ENCODE data around the gene GLO1.

GRCh38 chr6:38687549-38687948, 15.4 kb downstream of the GLO1 start:
- TF ChIP-seq POLR2A (IDR thresholded peaks at IDR 0.05) (no peak), CTCF (IDR thresholded peaks at IDR 0.05 in 8 of 11, conservative IDR thresholded peaks at IDR 0.05 in 3 of 11) (no peak), POLR2AphosphoS5 (IDR thresholded peaks at IDR 0.05) (no peak)

All from spleen (tissue), 7 donors.